Sigmoid colon (tissue), 7 donors: ENCODE data around the gene CELA2B. TPM values are rescaled to one million over a fixed set of nuclear protein-coding genes. Genes with fewer than 3 reads are reported as not detected.
A peak's percentile ranks its signal among the peaks of the same experiment; 100 is the strongest.
"Not testable (repeated sequence)": the region's sequence is repeated elsewhere in the genome, so short reads cannot be mapped to it uniquely, and the experiment has no call there.

ENCODE experiments used
- DNase-seq: peaks from one replicate; pipeline ENCODE4 v3.0.0-alpha.2; 2019
- H3K27ac ChIP-seq, 4 donors: fragments of 200-600 bp; sonication (generic); one replicate each; pipeline ENCODE4 v1.5.1; 2016 to 2019; ENCODE audit warnings: mild to moderate bottlenecking in 1 of 4
- H3K27me3 ChIP-seq, 3 donors: fragments of 200-600 bp; sonication (generic); one replicate each; pipeline ENCODE4 v1.5.1; 2019; ENCODE audit warnings: mild to moderate bottlenecking in 1 of 3
- H3K36me3 ChIP-seq, 4 donors: fragments of 200-600 bp; sonication (generic); one replicate each; pipeline ENCODE4 v1.5.1; 2016 to 2019
- H3K4me1 ChIP-seq, 4 donors: fragments of 200-600 bp; sonication (generic); one replicate each; pipeline ENCODE4 v1.5.1; 2017 to 2019
- H3K4me3 ChIP-seq, 4 donors: fragments of 200-600 bp; sonication (generic); one replicate each; pipeline ENCODE4 v1.5.1; 2017 to 2019; ENCODE audit warnings: mild to moderate bottlenecking in 2 of 4, moderate library complexity in 1 of 4
- H3K9me3 ChIP-seq, 4 donors: fragments of 200-600 bp in 3 of 4; sonication (generic) in 3 of 4; one replicate each; pipeline versions ENCODE4 v1.5.1 to v1.6.1; 2013 to 2019
- CTCF ChIP-seq, 4 experiments: fragments of 450-650 bp in 3 of 4; fragments of 200-600 bp in 1 of 4; IDR thresholded peaks; one replicate each; pipeline ENCODE4 v1.5.1; 2016 to 2019; ENCODE audit warnings: antibody characterized with exemption in 4 of 4, mild to moderate bottlenecking in 3 of 4, moderate library complexity in 2 of 4
- EP300 ChIP-seq, 4 donors: sonication (generic); formaldehyde crosslinking; IDR thresholded peaks; one replicate each; pipeline ENCODE4 v1.6.1; 2017; ENCODE audit warnings: antibody characterized with exemption in 4 of 4
- POLR2A ChIP-seq, 2 donors: fragments of 450-650 bp; IDR thresholded peaks; one replicate each; pipeline ENCODE4 v1.6.1; 2016; ENCODE audit warnings: antibody characterized with exemption in 2 of 2, mild to moderate bottlenecking in 2 of 2, moderate library complexity in 2 of 2
- POLR2AphosphoS5 ChIP-seq, 4 donors: sonication (generic); formaldehyde crosslinking; IDR thresholded peaks; one replicate each; pipeline ENCODE4 v1.6.1; 2017; ENCODE audit warnings: antibody characterized with exemption in 4 of 4
- WGBS, 2 donors: extraction: QIAGEN DNeasy Blood & Tissue Kit; methylation state at CpG; one replicate each; pipeline ENCODE4 v1.1.7; 2013; 5-methylcytosine and 5-hydroxymethylcytosine counted together
- intact Hi-C: fragments of 100-400 bp; cut with DNase I; formaldehyde crosslinking; loops from one replicate; pipeline ENCODE4 v1.15.1; 2023
- polyA plus RNA-seq, 3 donors: library from polyadenylated mRNA; stranded (reverse); fragments of 200-250 nt; gene quantifications; one replicate each; pipeline ENCODE4 v1.2.3, GENCODE V29; 2013
- total RNA-seq, 4 donors: library from RNA; depleted of rRNA; stranded (reverse); fragments of >200 nt; gene quantifications; one replicate each; pipeline ENCODE4 v1.1.0, GENCODE V29; 2016
- donor health status: healthy with polysubstance abuse.
- donor health status: Bipolar disorder and iron deficiency.
- donor health status: healthy.

CELA2B gene
- total and polyA plus RNA-seq, 7 donors = not detected

GRCh38 chr1:15515022-15515663 lies 39.2 kb downstream of the CELA2B start:
- intact Hi-C loops = no loop called here
- Histone ChIP-seq H3K27ac (no peak overlapping the region), H3K36me3 (peaks cover 0 to 29% (median 5%) of the 10 kb centered on the region in 4 donors), H3K4me3 (no peak overlapping the region), H3K4me1 (peaks cover 0 to 5% (median 1%) of the 10 kb centered on the region in 4 donors), H3K9me3 (no peaks in the 10 kb centered on the region), H3K27me3 (no peaks in the 10 kb centered on the region)
- DNase-seq = no peak
- TF ChIP-seq POLR2A (IDR thresholded peaks at IDR 0.05) = no peak
- TF ChIP-seq CTCF (IDR thresholded peaks at IDR 0.05) = no peak
- no peak for TF ChIP-seq POLR2AphosphoS5 (IDR thresholded peaks at IDR 0.05)
- no peak for TF ChIP-seq EP300 (IDR thresholded peaks at IDR 0.05)
- 41 to 51% methylated on average over 2 of the region's 2 CpGs for WGBS, 2 donors

GRCh38 chr1:15519625-15520024 lies 43.7 kb downstream of the CELA2B start:
- H3K9me3 ChIP-seq = no peaks in the 10 kb centered on the region
- H3K27ac ChIP-seq = no peak overlapping the region
- H3K27me3 ChIP-seq = no peaks in the 10 kb centered on the region
- intact Hi-C loops = loop anchor here (5.0 to 10.0 kb wide), 3 partner anchors 107 to 1535 kb away; partner anchors contain the start of genes SDHB and TMEM51
- TF ChIP-seq POLR2AphosphoS5 (IDR thresholded peaks at IDR 0.05) (no peak), CTCF (IDR thresholded peaks at IDR 0.05) (no peak), EP300 (IDR thresholded peaks at IDR 0.05) (no peak), POLR2A (IDR thresholded peaks at IDR 0.05) (no peak)
- 94 to 96% methylated on average over 3 of the region's 3 CpGs for WGBS, 2 donors
- H3K36me3 ChIP-seq = peaks cover 0 to 18% (median 3%) of the 10 kb centered on the region in 4 donors
- no peak overlapping the region for H3K4me3 ChIP-seq
- DNase-seq = no peak
- peaks cover 0 to 15% (median 10%) of the 10 kb centered on the region in 4 donors for H3K4me1 ChIP-seq

- H3K4me3 ChIP-seq, H3K9me3 ChIP-seq, H3K27ac ChIP-seq, H3K27me3 ChIP-seq: not testable (repeated sequence)
- WGBS, 2 donors = 92 to 93% methylated on average over 17 of the region's 17 CpGs
- intact Hi-C loops = loop anchor here (5.0 to 10.0 kb wide), 3 partner anchors 109 to 1533 kb away; partner anchors contain the start of genes SDHB and TMEM51
- peaks cover 0 to 28% (median 19%) of the 10 kb centered on the region in 4 donors for H3K4me1 ChIP-seq
- H3K36me3 ChIP-seq = peaks cover 0 to 18% (median 3%) of the 10 kb centered on the region in 4 donors
- peak; percentile 58 for DNase-seq
These were observed 45.5 kb downstream of the CELA2B start for GRCh38 chr1:15521206-15521906.

GRCh38 chr1:15522551-15522950 lies 46.6 kb downstream of the CELA2B start:
- no peaks in the 10 kb centered on the region for H3K9me3 ChIP-seq
- peaks cover 0 to 7% (median 2%) of the 10 kb centered on the region in 4 donors for H3K36me3 ChIP-seq
- intact Hi-C loops = loop anchor here (5.0 to 10.0 kb wide), 3 partner anchors 110 to 1532 kb away; partner anchors contain the start of genes SDHB and TMEM51
- H3K27me3 ChIP-seq = no peaks in the 10 kb centered on the region
- no peak overlapping the region for H3K4me3 ChIP-seq
- H3K4me1 ChIP-seq = peaks cover 0 to 34% (median 24%) of the 10 kb centered on the region in 4 donors
- DNase-seq = no peak
- 97% methylated on average over 4 of the region's 4 CpGs for WGBS, 2 donors
- peak overlapping the region in 1 of 4 donors; percentile 98 for H3K27ac ChIP-seq
- TF ChIP-seq EP300 (IDR thresholded peaks at IDR 0.05) (no peak), CTCF (IDR thresholded peaks at IDR 0.05) (no peak), POLR2A (IDR thresholded peaks at IDR 0.05) (no peak), POLR2AphosphoS5 (IDR thresholded peaks at IDR 0.05) (no peak)
